Chondrocyte (in vitro differentiated cells): ENCODE measurements around the gene CCN6. TPM values are rescaled to one million over a fixed set of nuclear protein-coding genes. Genes with fewer than 3 reads are reported as not detected.

Source experiments
- DNase-seq: peaks from one replicate; pipeline ENCODE4 v3.0.0; 2021; ENCODE audit warnings: mixed read lengths, low spot score
- H3K27ac Mint-ChIP-seq: one replicate; pipeline ENCODE4 v1.8.0; 2021; ENCODE audit warnings: mild to moderate bottlenecking, moderate library complexity, mixed read lengths; ENCODE audit not compliant: unreplicated experiment
- H3K27me3 Mint-ChIP-seq: 2 replicates; pipeline ENCODE4 v1.8.0; 2021; ENCODE audit warnings: low read depth, mixed read lengths
- H3K36me3 Mint-ChIP-seq: 2 replicates; pipeline ENCODE4 v1.8.0; 2021; ENCODE audit warnings: low read depth, mixed read lengths
- H3K4me1 Mint-ChIP-seq: 2 replicates; pipeline ENCODE4 v1.8.0; 2021; ENCODE audit warnings: low read depth, mild to moderate bottlenecking, mixed read lengths
- H3K4me3 Mint-ChIP-seq: one replicate; pipeline ENCODE4 v1.8.0; 2021; ENCODE audit warnings: mild to moderate bottlenecking, moderate library complexity, mixed read lengths; ENCODE audit not compliant: unreplicated experiment
- H3K9me3 Mint-ChIP-seq: 2 replicates; pipeline ENCODE4 v1.8.0; 2021; ENCODE audit warnings: low read depth, mixed read lengths
- long read RNA-seq: library from polyadenylated mRNA; stranded (forward); transcript quantifications from one replicate; pipeline ENCODE4 v2.0.0, GENCODE V29; 2021
- total RNA-seq: library from RNA; stranded (reverse); gene quantifications from 3 replicates; pipeline ENCODE4 v1.2.1, GENCODE V29; 2021
- TF ChIP-seq, protein P1 (sequence below): fragments of 200-600 bp; sonication (generic); IDR thresholded peaks from 2 replicates; pipeline ENCODE4 v1.5.0; 2021; ENCODE audit warnings: antibody characterized with exemption, mild to moderate bottlenecking, moderate library complexity

Gene CCN6
- total RNA-seq, result not detected in 3 replicates
- long read RNA-seq, result 0 reads

DNA sequence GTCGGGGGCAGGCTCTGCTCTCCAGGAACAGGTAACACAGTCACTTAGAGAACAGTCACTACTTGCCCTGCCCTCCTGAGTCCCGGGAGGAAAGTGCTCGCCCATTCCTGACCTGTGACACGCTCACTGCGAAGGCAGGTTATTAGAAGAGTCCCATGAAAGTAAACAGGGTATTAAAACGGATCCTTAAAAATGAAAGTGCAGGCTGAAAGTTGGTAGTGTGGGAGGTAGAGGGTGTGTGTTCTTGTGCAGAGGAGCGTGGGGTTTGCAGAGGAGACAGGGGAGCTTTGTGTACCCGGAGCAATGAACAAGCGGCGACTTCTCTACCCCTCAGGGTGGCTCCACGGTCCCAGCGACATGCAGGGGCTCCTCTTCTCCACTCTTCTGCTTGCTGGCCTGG lies at the start of gene CCN6:
CCN6 (plus strand) TSS at position 104 of the 400 bp plus-strand sequence; CDS start at position 358, 254 bp downstream.
- Mint-ChIP-seq H3K36me3 (peaks cover 1% of the 10 kb centered on the region), H3K27me3 (no peaks in the 10 kb centered on the region), H3K4me3 (no peak within 1 kb of the TSS), H3K9me3 (peaks cover 5% of the 10 kb centered on the region), H3K27ac (no peak within 1 kb of the TSS), H3K4me1 (no peaks in the 10 kb centered on the region)
- DNase-seq, result no peak
- TF ChIP-seq, protein P1, sequence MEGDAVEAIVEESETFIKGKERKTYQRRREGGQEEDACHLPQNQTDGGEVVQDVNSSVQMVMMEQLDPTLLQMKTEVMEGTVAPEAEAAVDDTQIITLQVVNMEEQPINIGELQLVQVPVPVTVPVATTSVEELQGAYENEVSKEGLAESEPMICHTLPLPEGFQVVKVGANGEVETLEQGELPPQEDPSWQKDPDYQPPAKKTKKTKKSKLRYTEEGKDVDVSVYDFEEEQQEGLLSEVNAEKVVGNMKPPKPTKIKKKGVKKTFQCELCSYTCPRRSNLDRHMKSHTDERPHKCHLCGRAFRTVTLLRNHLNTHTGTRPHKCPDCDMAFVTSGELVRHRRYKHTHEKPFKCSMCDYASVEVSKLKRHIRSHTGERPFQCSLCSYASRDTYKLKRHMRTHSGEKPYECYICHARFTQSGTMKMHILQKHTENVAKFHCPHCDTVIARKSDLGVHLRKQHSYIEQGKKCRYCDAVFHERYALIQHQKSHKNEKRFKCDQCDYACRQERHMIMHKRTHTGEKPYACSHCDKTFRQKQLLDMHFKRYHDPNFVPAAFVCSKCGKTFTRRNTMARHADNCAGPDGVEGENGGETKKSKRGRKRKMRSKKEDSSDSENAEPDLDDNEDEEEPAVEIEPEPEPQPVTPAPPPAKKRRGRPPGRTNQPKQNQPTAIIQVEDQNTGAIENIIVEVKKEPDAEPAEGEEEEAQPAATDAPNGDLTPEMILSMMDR, result no peak

DNA sequence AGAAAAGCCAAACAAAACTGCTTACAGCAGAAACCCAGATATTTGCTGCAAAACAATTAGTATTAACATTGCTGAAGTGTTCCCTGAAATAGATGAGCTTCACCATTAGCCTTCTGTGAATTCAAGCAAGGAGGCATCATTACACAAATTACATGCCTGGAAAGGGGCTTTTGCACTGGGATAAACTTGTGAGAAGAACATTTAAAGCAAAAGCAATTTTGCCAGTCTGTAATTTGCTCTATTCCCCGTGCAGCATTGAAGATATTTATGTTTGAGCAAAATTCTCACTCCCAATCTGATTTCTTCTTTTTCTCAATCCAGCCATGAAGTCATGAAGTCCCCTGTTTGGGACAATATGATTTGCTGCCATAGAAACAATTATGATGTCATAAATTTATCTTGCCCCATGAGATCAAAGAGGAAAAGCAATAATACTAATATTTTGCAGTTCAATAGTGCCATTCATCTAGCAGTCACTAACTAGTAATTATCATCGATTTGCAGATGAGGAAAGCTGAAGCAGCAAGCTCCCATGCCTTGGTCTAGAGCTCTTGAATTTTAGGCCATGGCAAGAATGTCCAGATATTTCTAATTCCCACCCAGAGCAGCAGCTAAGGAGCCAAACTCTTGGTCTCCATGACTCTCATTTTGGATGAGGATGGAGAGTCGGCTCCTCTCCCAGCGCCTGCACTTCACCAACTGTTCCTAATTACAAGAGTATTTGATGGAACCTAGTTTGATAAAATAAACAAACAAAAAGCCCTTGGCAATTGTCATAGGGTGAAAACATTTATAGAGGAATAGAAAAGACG lies 49.5 kb upstream of the CCN6 start:
- Mint-ChIP-seq H3K4me1 (peaks cover 10% of the 10 kb centered on the region), H3K4me3 (no peak overlapping the region), H3K27ac (no peak overlapping the region), H3K9me3 (no peaks in the 10 kb centered on the region), H3K27me3 (no peaks in the 10 kb centered on the region), H3K36me3 (no peaks in the 10 kb centered on the region)
- TF ChIP-seq, protein P1, result no peak
- DNase-seq, result no peak

DNA sequence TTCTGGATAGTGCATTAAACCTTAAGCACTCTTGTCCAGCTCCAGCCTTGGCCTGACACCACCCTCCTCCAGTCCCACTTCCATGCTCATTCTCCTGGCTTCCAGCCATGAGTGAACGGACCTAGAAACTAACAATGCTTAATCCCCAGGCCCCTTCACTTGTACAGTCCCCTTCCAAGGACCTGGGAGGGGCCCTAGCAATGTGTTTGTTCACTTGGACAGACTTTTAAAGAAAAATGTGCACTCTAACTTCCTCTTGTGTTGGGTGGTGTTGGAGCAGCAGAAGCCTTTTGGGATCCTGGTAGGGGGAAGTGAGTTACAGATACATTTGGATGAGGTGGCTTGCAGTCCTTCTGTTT lies 48.9 kb upstream of the CCN6 start:
- TF ChIP-seq, protein P1, result no peak
- no peaks in the 10 kb centered on the region for H3K27me3 Mint-ChIP-seq
- no peak overlapping the region for H3K4me3 Mint-ChIP-seq
- no peak for DNase-seq
- no peak overlapping the region for H3K27ac Mint-ChIP-seq
- no peaks in the 10 kb centered on the region for H3K36me3 Mint-ChIP-seq
- H3K9me3 Mint-ChIP-seq, result no peaks in the 10 kb centered on the region
- H3K4me1 Mint-ChIP-seq, result peaks cover 10% of the 10 kb centered on the region

DNA sequence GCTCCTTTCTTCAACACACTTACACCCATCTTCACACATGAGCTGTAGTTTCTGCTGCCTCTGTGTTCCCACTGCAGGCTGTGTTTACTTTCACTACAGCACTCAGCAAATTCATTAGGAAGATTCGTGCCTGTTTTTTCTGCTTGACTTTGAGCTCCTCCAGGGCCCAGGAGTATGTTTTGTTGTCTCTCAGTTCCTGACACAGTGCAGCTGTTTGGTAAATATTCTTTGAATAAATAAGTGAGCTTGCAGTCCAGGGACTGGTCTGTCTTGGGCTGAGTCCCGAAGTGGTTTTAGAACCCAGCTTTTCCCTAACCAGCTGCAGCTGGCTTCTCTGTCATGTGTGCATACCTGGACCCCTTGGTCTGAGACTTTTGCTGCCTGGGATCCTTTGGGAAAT lies 46.6 kb upstream of the CCN6 start:
- TF ChIP-seq, protein P1, result no peak
- H3K9me3 Mint-ChIP-seq, result no peaks in the 10 kb centered on the region
- no peaks in the 10 kb centered on the region for H3K27me3 Mint-ChIP-seq
- peaks cover 10% of the 10 kb centered on the region for H3K4me1 Mint-ChIP-seq
- no peaks in the 10 kb centered on the region for H3K36me3 Mint-ChIP-seq
- H3K27ac Mint-ChIP-seq, result no peak overlapping the region
- no peak for DNase-seq
- no peak overlapping the region for H3K4me3 Mint-ChIP-seq

DNA sequence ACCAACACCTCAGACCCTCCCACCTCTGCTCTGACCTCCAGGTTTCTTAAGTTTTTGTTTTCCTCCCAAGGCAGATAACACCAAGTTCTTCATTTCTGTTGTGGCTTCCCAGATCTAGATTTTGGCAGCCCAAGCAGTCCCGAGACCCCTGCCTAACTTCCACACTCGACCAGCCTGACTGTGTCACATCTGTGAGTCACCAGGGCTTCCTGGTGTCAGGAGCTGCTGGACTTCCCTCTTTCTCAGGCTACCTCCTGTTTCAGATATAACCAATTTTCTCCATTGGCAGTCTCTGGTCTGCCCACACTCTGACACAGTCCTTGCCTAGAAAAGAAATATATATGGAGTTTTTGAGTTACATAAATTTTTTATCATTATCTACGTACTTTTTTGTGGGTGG lies 46.1 kb upstream of the CCN6 start:
- TF ChIP-seq, protein P1, result no peak
- peaks cover 10% of the 10 kb centered on the region for H3K4me1 Mint-ChIP-seq
- peak overlapping the region; percentile 59 for H3K27ac Mint-ChIP-seq
- H3K4me3 Mint-ChIP-seq, result no peak overlapping the region
- H3K36me3 Mint-ChIP-seq, result no peaks in the 10 kb centered on the region
- no peak for DNase-seq
- no peaks in the 10 kb centered on the region for H3K9me3 Mint-ChIP-seq
- no peaks in the 10 kb centered on the region for H3K27me3 Mint-ChIP-seq
